ENCODE results near the gene CTSC.
"Not testable (repeated sequence)": the region's sequence is repeated elsewhere in the genome, so short reads cannot be mapped to it uniquely, and the experiment has no call there.

CTSC gene

DNA sequence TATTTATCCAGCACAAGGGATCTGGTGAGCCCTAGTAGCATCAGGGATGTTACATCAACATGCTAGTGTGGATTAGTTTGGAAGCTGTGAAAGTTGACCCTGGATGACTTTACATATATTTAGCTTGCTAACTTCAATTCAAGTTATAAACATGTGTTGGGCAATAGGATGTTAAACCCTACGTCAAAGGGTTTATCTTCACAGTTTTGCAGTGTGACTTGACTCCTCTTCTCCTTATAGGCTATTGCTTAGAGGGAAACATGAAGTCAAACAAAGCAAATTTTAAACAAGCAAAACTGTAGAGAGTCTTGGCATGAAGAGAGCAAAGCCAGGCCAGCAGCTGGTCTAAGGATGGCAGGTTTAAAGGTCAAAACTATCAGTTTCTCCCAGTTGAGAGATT lies 11.3 kb upstream of the CTSC start:
- no peak for DNase-seq

DNA sequence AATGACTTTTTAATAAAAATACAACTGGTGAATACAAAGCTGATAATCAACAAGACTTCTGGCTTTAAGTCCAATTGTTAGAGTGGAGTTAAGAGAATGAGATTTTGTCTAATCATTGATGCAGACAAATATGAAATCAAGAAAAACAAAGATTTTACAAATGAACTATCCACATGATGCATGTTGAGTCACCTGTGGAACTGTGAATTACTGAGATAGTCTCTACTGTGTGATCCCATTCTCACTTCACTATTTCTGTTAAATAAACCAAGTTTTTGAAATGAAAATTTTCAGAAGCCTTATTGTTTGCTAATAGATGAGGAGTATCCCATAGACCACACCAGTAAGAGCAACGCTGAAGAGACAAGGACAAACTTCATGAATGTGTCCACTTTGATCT lies 8.4 kb upstream of the CTSC start:
- DNase-seq, result no peak

DNA sequence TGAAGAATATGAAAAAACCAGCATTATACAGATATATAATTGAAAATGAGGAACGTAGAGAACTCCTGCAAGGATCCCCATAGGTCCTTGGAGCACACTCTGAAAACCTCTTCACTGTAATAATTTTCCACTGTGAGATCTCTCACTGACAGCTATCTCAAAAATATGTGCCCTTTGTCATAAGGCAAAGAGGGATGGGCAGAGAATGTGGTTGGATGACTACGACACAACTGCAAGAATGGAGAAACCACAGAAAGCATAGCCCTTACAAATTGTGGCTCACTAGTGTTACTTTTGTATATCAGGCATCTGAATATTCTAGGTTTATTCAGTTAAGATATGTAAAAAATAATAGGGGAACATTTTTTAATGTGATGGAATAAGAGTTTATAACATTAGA lies 7.9 kb upstream of the CTSC start:
- peak; percentile 66 for DNase-seq

DNA sequence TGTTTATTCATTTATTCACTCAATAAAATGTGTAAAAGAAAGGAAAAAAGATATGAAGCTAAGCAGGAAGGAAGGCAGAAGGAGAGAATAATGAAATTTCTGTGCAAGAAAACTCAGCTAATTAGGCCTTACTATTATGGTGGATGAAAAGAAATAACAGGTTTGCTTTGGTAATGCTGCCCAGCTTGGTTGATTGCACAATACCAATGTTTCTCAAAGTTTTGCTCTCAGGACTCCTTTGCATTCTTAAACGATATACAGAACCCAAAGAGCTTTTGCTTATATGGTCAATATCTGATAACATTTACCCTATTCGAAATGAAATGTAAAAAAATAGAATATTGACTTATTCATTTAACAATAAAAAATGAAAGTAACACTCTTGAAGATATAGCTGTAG lies 7.3 kb upstream of the CTSC start:
- no peak for DNase-seq

DNA sequence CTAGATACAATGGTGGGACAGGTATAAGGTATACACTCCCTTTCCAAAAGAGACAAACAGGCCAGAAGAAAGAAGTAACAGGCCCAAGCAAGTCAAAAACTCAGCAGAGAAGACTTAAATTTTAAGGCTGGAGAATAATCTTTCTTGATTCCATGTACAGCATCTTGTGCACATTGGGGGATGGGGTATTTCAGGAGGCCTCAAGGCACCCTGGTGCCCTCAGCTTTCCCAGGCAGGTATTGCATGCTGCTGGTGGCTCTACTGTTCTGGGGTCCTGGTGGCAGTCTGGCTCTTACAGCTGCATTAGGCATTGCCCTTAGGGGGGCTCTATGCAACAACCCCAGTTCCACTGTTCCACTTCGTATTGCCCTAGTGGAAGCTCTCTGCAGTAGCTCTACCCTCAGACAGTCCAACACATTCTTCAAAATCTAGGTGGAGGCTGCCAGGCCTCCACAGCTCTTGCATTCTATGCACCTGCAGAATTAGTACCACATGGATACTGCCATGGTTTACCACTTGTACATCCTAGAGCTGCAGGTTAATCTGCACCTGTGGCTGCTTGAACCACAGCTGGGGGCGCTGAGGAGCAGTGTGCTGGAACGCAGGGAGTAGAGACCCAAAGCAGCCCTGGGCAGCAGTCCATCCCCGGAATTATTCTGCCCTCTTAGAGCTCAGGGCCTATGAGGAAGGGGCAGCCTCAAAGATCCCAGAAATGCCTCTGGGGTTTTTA lies 4.2 kb upstream of the CTSC start:
- DNase-seq, result no peak

DNA sequence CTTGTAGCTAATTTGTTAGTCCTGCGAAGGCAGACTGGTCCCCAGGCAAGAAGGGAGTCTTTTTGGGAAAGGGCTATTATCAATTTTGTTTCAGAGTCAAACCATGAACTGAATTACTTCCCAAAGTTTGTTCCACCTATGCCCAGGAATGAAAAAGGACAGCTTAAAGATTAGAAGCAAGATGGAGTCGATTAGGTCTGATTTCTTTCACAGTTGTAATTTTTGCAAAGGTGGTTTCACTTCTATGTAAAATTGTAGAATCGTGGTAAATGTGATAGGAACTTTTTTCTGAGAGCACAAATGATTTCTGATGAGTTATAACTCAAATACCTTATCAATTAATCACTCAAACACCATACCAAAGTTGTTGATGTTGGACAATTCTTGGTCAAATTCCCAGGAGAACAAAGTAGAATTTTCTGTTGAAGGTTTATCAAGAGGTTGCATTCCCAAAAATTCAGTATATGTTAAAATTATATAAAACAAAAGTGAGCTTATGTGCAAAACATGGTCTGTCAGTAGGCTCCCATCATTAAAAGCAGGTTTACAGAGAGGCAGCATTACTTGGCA lies 2.9 kb upstream of the CTSC start:
- DNase-seq, result no peak

DNA sequence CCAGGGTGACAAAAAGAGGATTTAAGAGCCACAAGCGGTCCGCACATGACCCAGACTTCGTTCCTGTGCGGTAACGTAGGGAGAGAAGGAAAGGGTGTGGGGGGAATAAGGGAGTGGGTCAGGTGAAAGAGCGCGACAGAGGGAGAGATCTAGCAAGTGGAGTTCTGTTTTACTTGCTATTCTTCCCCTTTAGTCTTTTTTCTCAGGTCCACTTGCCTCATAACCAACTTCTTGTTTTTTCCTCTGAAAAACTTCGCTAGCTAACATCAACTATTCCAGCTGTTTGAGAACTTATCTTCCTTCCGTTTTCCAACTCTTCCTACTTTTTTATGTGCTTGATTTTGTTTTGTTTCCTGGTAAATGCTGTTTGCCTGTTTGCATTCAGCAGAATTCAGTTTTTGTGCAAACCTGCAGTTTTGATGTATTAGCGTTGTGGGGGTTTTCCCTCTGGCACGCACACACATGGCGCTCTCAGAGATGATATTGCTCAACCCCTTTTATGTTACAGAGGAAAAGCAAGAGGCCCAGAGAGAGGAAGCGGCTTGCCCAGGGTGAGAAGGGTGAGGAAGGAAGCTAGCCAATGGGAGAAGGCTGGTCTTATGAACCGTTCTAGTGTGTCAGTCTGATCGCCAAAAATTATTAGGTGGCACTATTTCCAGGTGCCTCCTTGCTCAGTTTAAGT lies 592 bp upstream of the CTSC start:
- peak; percentile 78 for DNase-seq

DNA sequence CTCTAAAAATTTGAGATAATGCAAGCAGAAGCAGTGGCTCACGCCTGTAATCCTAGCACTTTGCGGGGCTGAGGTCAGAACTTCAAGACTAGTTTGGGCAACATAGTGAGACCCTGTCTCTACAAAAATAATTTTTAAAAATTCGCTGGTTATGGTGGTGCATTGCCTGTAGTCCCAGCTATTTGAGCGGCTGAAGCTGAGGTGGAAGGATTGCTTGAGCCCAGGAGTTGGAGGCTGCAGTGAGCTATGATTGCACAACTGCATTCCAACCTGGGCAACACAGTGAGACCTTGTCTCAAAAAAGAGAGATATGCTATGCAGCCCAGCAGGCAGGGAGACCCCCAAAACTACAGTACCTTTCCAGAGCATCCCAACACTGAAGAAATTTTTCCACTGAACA lies 2.3 kb downstream of the CTSC start:
- no peak for DNase-seq

DNA sequence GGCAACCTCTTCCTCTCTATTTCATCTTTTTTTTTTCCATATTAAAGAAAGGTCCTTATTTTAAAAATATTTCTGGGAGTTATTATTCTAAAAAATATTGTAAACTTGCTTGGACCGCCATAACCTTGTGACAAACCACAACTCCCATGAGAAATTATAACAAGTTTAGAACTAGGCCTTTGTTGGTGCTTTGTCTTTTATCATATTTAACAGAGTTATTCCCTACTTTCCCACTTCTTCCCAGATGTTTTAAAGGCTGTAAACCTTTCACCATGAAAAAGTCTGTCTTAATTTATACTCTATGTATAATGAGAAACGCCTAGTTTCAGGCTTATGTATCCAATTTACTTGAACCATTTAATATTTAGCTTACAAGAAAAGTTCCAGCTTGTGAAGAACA lies 3.7 kb downstream of the CTSC start:
- DNase-seq, result no peak

DNA sequence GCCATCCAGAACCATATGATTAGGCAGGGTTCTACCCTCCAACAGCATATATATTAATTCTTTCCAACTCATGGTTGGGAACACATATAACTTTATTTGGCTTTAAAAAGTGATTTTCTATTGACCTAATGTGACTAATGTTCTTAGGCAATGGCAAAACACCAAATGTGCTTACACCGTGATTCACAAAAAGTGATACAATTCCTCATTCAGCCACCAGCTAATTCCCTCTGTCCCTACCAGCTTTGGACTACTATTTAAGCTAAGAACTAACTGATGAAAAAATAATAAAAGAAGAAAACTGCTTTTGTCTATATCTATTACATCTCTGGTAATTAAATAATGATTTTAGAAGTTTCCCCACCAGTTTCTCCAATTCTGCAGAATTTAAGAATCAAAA lies 4.7 kb downstream of the CTSC start:
- no peak for DNase-seq

DNA sequence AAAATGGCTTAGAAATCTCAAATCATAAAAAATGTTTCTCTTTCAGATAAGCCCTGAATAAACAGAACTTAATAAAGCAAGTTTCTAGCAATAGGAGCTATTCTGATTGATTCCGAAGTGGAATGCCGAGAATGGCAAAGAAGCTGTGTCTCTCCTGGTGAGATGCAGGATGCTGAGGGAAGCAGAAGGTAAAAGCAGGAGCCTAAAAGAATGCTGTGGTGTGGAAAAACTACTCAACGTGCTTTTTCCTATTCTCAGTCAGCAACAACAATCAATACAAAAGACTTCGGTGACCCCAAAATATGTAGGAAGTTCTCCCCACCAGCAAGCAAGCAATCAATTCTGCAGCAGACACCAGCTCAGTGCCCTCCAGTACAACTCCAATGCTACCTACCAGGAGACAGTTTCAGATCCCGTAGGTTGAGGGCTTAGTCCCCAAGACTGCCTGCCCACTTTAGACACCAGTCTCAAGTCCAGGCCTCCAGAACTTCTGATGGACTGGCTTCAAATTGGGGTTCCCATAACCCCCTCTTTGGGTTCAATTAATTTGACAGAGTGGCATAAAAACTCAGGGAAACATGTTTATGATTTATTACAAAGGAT lies 6.6 kb downstream of the CTSC start:
- DNase-seq, result no peak

DNA sequence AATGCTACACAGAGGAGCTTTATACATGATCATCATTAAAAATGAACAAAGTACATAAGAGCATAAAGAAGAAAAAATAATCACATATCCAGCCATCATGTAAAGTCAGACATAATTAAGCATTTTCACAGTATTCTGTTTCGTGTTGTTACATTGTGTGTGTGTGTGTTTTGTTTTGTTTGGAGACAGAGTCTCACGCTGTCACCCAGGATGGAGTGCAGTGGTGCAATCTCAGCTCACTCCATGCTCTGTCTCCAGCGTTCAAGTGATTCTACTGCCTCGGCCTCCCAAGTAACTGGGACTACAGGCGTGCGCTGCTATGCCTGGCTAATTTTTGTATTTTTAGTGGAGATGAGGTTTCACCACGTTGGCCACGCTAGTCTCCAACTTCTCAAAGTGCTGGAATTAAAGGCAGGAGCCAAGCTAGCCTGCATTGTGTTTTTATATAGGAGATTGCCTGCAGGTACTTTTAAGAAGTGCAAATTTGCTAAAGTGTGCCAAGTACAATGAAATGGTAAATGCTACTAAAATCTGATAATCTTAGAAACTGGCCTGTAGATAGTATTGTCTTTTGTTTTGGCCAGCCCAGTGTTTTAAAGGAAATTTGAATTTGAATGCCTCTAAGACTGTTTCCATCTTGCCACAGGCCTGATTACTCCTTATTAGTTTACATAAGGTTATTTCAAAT lies 7.8 kb downstream of the CTSC start:
- DNase-seq, result no peak

DNA sequence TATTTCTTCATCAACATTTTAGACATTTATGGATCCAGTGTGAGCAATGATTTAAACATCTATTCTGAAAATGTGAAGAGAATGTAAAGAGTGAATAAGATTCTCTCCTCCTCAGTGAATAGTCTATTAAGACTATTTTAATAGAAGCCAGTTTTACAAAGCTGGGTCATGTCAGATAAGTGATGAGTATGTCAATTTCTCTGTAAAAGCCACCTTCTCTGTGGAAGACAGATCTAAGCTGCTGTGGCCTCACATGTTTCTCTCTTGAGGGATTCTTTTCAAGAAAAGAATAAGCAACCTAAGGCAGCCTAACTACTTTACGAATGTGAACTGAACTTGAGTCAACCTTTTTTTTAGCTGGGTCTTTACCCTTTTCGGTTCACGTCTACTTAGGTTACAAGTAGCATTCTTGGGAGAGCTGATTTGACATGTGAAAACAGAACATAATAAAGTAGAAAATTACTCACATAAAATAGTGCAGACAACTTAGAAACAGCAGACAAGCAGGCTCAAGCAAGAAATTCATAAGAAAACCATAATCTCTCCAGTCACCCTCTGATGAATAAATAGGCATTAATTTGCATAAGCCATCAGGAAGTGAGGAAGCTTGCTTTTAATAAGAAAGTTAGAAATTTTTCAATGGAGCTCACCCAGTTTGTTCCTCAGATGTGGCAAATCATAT lies 9.9 kb downstream of the CTSC start:
- DNase-seq, result no peak

DNA sequence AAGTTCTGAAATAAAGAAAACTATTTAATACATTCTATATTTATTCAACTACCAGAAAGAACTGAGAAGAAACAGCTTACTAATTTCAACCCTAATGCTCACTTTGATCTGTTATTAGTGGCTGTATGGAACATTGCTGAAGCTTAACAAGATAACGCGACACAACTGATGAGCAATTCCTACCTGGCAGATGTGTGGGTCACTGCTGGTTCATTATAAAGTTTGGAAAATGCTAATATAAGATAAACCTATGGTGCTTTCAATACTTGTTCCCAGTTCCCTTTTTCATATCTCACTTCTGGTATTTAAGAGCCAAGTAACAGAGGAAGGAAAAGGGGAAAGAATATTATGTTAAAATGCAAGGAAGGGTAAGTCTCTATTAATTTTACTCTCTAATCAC lies 10.5 kb downstream of the CTSC start:
- no peak for DNase-seq

DNA sequence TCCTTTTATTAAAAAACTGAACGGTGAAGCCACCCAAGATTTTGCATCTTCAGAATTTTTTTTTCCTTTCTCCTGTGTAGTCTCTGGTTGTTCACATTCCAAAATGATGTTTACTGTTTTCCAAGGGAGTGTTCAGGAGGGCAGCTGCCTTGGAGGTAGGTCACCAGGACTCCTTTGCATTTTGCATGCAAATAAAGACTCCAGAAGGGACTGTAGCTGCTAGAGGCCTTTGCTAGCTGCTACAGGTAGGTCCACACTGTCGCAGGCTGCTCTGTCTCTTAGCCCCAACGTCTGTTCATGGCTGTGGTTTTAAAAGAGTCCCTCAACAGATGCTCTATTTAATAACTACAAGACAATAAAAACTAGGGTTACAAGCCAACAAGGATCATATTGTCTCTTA lies 11.4 kb downstream of the CTSC start:
- DNase-seq, result no peak

DNA sequence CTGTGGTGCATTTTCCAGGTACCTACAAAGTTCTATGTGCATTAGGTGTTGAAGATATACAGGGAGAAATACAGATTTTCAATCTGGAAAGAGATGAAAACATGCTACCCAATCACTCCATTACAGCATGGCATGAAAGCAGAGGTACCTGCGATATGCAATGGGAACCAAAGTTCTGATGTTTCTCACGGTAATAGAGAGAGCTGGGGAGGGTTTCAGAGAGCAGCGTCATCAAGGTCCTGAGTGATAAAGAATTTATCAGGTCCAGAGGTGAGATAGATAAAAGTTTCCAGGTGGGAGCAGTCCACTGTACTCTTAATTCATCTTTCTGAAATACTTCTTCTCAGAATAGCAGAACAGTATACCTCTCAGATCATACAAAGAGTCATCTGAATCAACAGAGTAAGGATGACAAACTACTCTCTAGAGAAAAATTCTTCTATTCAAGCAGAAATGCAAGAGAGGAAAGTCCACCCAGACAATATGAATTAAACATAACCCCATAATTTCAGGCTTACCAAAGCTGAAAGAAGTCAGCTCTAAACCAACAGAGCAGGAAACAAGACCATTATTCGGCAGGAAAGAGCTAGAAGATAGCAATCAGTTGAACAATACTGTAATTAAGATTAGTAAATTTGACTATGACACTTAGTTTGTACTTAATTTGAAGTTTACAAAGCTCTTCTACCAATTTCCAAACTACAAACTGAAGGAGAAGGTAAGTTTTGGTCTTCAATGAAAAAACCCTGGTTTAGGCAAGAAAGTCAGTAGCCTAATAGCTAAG lies 12.8 kb downstream of the CTSC start:
- DNase-seq, result no peak

DNA sequence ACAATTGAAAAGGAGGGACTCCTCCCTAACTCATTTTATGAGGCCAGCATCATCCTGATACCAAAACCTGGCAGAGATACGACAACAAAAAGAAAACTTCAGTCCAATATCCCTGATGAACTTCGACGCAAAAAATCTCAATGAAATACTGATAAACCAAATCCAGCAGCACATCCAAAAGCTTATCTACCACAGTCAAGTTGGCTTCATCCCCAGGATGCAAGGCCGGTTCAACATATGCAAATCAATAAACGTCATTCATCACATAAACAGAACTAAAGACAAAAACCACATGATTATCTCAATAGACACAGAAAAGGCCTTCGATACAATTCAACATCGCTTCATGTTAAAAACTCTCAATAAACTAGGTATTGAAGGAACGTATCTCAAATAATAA lies 14.7 kb downstream of the CTSC start:
- not testable (repeated sequence) for DNase-seq

DNA sequence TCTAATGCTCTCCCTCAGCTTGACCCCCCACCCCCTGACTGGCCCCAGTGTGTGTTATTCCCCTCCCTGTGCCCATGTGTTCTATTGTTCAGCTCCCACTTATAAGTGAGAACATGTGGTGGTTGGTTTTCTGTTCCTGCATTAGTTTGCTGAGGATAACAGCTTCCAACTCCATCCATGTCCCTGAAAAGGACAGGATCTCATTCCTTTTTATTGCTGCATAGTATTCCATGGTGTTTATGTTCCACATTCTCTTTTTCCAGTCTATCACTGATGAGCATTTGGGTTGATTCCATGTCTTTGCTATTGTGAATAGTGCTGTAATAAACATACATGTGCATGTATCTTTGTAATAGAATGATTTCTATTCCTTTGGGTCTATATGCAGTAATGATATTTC lies 16.1 kb downstream of the CTSC start:
- not testable (repeated sequence) for DNase-seq

DNA sequence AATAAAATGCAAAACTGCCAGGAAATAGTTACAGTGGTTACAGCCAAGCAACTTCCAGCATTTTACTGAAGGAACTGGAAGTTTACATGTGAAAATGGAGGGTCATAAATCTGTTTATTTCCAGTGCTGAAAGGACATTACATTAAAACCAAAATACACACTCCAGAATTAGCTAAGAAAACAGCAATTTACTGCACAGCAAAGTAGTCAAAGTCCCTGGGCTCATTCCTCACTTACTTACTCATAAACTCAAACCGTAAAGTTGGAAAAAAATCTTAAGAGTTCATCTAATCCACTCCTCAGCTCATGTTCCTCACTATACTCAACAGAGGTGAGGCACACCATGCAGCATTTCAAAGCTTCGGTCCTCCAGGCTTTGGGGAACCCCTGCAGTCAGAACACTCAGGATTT lies 17.4 kb downstream of the CTSC start:
- DNase-seq, result no peak

DNA sequence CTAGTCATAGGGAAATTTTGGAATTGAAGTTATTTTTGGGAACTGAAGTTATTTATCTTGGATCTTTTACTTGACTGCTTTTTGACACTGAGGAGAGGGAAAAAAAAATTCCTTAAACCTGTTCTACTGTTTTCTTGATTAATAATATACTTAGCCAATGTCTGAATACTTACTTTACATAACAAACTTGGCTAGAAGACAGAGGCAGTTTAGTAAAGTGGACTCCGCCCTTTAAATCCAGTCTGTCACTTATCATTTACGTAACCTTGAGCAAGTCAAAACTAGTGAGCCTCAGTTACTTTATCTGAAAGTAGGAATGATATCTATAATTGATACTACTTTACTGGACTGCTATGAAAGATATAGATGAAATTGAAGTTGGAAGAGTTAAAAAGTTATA lies 19.5 kb downstream of the CTSC start:
- DNase-seq, result no peak

DNA sequence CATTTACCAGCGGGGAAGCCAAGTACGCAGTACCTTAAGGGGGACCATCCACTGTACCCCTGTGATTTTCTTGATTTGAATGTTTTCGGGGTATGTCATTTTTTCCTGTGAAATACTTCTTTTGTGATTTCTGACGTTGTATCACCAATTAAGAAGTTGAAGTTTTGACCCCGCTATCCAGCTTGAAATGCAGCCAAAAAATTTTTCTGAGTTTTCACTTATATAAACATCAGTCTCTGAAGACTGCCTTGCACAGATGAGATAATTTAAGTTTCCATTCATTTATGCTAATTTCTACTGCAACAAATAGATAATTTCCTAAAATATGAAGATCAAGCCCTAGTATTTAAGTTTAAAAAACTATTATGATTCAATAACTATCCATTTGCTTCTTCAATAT lies 20.0 kb downstream of the CTSC start:
- no peak for DNase-seq

DNA sequence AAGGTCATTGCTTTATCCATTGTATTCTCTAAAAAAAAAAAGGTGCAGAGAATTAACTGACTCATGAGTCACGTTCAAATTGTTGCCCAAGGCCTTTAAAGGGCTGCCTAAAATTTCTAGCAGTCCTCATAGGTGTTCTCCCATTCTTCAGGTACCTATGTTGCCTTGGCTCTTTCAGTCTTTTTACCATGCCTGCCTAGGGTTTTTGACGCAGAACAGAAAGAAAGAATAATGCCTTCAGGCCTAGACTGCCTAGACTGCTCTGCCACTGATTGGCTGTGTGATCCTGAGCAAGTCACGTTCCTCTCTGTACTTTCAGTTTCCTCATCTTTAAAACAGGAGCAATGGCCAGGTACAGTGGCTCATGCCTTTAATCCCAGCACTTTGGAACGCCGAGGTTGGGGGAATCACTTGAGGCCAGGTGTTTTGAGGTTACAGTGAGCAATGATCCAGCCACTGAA lies 21.5 kb downstream of the CTSC start:
- DNase-seq, result no peak
